Muscle layer of duodenum (tissue), 2 donors: ENCODE measurements around the gene SOX13.

Source experiments
- H3K27ac ChIP-seq: one replicate; pipeline ENCODE4 v1.7.0; 2013; ENCODE audit warnings: mild to moderate bottlenecking, low read length
- H3K27me3 ChIP-seq: one replicate; pipeline ENCODE4 v1.7.0; 2013; ENCODE audit warnings: low read depth, mild to moderate bottlenecking, control low read depth, low read length
- H3K36me3 ChIP-seq, 2 donors: one replicate each; pipeline ENCODE4 v1.7.0; 2013; ENCODE audit warnings: low read length in 2 of 2, control low read depth in 1 of 2, mild to moderate bottlenecking in 1 of 2; ENCODE audit not compliant: insufficient read depth in 2 of 2, control insufficient read depth in 1 of 2
- H3K4me1 ChIP-seq, 2 donors: one replicate each; pipeline ENCODE4 v1.7.0; 2013; ENCODE audit warnings: low read length in 2 of 2, mild to moderate bottlenecking in 2 of 2, control low read depth in 1 of 2, moderate library complexity in 1 of 2; ENCODE audit not compliant: insufficient read depth in 2 of 2, control insufficient read depth in 1 of 2
- H3K4me3 ChIP-seq, 2 donors: one replicate each; pipeline ENCODE4 v1.7.0; 2013; ENCODE audit warnings: low read length in 2 of 2, low read depth in 1 of 2, mild to moderate bottlenecking in 1 of 2
- H3K9me3 ChIP-seq, 2 donors: one replicate each; pipeline ENCODE4 v1.7.0; 2013; ENCODE audit warnings: low read length in 2 of 2, control low read depth in 1 of 2, mild to moderate bottlenecking in 1 of 2; ENCODE audit not compliant: control insufficient read depth in 1 of 2
- donor health status: healthy.

SOX13 gene

DNA sequence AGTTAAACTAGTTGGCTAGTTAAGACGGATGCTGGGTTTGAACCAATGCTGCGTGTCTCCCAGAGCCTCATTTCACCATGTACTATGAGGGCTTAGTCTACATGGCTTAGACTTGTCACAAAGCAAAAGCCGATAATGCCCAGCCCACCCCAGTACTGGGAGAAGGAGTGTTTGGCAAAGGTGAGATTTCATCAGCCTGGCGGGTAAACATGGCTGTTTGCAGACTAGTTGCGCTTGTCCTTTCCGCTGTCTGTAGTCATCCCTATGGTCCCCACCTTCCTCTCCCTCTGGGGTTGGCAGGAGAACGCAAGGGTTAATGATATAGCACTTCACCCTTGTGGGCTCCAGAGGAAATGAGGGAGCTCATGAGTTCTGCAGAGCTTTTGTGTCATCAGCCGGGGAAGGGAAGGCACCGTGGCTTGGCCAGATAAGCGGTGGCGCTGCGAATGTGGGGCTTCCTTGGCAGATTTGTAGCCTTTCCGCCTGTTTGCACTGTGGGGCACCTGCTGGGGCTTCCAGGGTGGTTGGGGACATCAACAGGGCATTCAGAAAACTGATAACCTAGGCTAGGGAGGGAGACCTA is 29.2 kb downstream of the SOX13 start:
- Histone ChIP-seq H3K27me3 (no peaks in the 10 kb centered on the region), H3K4me3 (no peak overlapping the region), H3K4me1 (peaks cover 14 to 28% of the 10 kb centered on the region in 2 donors), H3K36me3 (no peaks in the 10 kb centered on the region), H3K9me3 (no peaks in the 10 kb centered on the region), H3K27ac (no peak overlapping the region)

DNA sequence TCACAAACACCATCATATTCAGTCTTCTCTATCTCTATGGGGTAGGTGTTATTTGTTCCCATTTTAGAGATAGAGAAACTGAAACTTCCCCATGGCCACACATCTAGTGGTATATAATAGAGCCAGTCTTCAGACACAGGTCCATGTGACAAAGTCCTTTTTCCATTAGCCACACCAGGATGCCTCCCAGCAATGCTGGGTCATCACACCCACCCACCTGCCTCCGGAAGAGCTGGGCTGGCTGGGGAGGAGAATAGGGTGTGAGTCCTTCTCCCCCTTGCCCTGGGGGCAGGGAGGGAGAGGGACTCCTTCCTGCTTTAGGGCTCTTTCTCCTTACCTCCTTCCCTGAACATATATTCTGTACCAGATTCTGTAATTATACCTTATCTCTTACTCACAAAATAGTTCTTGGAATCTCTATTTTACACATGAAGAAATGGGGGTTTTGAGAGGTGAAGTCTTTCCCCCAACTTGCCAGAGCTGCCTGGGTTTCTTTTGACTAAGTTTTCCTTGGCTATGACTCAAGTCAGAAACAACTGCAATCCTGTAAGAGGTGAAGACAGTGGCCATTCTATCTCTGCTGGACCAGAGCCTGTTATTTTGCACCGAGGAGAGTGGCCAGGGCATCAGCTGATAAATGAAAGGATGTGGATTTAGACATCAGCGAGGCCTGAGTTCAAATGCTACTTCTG is 30.0 kb downstream of the SOX13 start:
- Histone ChIP-seq H3K27me3 (no peaks in the 10 kb centered on the region), H3K36me3 (no peaks in the 10 kb centered on the region), H3K4me1 (peaks cover 14 to 36% of the 10 kb centered on the region in 2 donors), H3K9me3 (no peaks in the 10 kb centered on the region), H3K27ac (peak overlapping the region; percentile 56), H3K4me3 (no peak overlapping the region)

DNA sequence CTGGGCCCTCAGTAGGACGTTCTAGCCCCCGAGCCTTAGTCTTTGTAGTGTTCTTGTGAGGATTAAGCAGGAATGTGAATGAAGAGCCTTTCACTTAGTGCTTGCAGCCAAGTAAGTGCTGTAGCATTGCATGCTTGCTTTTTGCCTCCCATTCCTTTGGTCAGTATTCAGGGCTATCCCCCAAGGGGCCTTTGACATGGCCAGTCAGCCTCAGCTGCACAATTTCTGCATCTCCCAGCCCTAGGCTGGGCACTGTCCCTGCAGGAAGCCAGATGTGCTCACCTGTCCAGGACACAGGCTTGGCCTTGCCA is 30.5 kb downstream of the SOX13 start:
- peak overlapping the region; percentile 56 for H3K27ac ChIP-seq
- H3K36me3 ChIP-seq = no peaks in the 10 kb centered on the region
- H3K4me3 ChIP-seq = no peak overlapping the region
- peaks cover 14 to 36% of the 10 kb centered on the region in 2 donors for H3K4me1 ChIP-seq
- no peaks in the 10 kb centered on the region for H3K27me3 ChIP-seq
- no peaks in the 10 kb centered on the region for H3K9me3 ChIP-seq

DNA sequence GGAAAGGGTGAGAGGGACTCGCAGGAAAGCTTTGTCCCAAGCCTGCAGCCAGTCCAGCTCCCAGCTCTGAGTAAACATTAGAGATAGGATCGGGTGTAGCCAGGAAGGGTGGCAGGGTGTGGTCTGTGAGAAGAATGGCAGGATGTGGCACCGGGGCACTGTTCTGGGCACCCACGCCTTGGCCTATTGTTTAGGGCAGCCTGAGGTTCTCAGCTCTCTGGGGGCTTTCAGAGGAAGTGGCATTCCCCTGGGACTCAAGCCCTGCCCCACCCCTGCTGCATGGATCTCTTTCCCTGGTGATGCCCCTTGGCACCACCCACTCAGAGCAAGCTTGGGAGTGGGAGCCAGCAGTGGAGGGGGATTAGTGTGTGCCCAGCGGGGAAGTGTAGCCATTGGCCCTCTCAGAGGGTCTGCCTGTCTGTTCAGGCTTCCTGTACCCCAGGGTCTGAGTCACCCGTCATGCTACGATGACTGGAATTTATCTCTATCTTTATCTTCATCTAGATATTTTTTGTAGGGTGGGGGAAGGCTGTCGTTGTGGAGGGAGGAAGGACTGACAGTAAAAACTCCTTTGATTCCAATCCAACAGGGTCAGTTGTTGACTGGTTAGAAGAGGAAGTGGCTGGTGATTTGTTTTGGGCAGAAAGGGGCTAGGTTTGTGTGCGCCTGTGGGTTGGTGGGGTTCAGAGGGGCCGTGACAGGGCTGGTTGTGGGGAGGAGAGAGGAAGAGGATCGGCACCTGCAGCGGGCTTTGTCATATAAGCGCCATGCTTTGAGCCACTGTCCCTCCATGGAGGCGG is 31.6 kb downstream of the SOX13 start:
- Histone ChIP-seq H3K27me3 (no peaks in the 10 kb centered on the region), H3K4me3 (no peak overlapping the region), H3K36me3 (no peaks in the 10 kb centered on the region), H3K4me1 (peaks cover 14 to 36% of the 10 kb centered on the region in 2 donors), H3K9me3 (no peaks in the 10 kb centered on the region), H3K27ac (no peak overlapping the region)

DNA sequence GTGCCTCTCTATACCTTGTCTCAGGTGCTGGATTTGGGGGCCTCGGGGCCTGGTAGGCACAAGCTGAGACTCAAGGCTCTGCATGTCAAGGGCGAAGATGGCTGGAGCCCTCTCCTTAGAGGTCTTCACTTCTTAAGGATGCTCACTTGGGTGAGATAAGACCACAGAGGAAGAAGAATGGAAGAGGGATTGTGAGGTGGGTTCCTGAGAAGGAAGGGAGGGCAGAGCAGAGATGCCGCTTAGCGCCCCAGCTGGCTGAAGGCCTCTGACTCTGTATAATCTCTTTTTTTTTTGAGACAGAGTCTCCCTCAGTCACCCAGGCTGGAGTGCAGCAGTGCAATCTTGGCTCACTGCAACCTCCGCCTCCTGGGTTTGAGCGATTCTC is 32.2 kb downstream of the SOX13 start:
- Histone ChIP-seq H3K4me1 (peaks cover 14 to 36% of the 10 kb centered on the region in 2 donors), H3K27ac (no peak overlapping the region), H3K27me3 (no peaks in the 10 kb centered on the region), H3K4me3 (no peak overlapping the region), H3K9me3 (no peaks in the 10 kb centered on the region), H3K36me3 (no peaks in the 10 kb centered on the region)

DNA sequence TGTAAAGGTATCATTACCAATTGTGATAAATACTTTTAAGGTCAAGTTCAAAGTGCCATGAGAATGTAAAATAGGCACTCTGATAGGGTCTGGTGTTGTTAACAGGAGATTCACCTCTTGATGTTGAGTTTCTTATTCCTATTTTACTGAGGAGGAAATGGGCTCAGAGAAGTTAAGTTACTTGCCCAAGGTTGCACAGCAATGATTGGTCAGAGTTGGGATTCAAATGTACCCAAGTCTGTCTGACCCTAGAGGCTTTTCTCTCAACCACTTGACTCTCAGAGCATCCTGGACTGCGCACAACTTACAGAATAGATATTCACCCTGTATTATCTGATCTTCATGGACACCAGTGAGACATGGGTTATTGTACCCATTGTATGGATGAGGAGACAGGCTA is 33.9 kb downstream of the SOX13 start:
- Histone ChIP-seq H3K4me3 (no peak overlapping the region), H3K9me3 (no peaks in the 10 kb centered on the region), H3K27me3 (no peaks in the 10 kb centered on the region), H3K36me3 (no peaks in the 10 kb centered on the region), H3K4me1 (peaks cover 14 to 35% of the 10 kb centered on the region in 2 donors), H3K27ac (no peak overlapping the region)

DNA sequence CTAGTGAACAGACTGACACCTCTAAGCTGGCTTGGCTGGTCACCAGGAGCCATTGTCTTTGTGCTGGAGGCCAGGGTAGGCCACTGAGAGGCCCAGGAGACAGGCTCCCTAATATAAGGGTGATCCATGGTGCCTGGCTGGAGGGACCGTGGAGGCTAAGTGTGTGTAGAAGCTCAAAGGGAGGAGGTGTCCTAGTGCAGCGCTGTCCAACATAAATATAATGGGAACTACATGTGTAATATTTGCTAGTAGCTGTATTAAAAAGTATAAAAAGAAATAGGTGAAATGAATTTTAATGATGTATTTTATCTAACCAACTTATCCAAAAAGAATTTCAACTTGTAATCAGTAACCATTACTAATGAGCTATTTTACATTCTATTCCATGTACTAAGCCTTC is 35.0 kb downstream of the SOX13 start:
- no peaks in the 10 kb centered on the region for H3K27me3 ChIP-seq
- H3K9me3 ChIP-seq = no peaks in the 10 kb centered on the region
- H3K36me3 ChIP-seq = no peaks in the 10 kb centered on the region
- no peak overlapping the region for H3K27ac ChIP-seq
- H3K4me3 ChIP-seq = no peak overlapping the region
- peaks cover 12 to 26% of the 10 kb centered on the region in 2 donors for H3K4me1 ChIP-seq

DNA sequence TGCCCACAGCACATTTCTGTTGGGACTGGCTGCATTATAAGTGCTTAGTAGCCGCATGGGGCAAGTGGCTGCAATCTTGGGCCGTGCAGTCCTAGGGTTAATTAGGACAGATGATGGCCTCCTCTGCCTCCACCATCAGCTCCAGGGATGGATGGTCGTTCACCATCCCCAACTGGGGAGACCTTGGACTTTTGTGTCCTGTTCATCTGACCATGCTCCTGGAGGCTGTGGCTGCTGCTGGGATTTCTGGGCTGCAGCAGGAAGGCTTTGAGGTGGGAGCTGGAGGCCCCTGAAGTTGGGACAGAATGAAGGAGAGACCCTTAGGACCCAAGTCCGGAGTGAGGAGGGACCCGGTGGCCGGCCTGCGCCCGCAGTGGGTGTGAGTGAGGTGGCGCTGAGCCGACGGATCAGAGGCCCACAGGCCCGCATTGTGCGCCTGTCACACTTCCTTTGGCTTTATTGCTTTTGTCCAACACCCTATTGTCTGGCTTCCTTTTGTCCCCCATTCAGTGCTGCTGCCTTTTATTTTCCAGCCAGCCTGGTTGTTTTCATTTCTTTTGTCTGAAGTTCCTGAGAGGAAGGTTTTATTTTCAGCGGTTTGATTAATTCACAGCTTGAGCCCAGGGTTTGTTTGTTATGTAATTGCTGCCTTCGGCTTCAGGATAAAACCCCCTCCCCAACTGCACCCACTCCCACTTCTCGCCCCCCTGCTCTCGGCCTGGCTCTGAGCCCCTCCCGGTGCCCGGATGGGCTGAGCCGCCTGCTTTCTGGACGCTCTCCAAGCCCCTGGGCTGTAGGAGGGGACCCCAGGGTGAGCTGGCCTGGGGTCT is 35.6 kb downstream of the SOX13 start:
- no peaks in the 10 kb centered on the region for H3K9me3 ChIP-seq
- no peak overlapping the region for H3K4me3 ChIP-seq
- H3K27ac ChIP-seq = no peak overlapping the region
- peaks cover 5 to 23% of the 10 kb centered on the region in 2 donors for H3K4me1 ChIP-seq
- no peaks in the 10 kb centered on the region for H3K27me3 ChIP-seq
- H3K36me3 ChIP-seq = no peaks in the 10 kb centered on the region

DNA sequence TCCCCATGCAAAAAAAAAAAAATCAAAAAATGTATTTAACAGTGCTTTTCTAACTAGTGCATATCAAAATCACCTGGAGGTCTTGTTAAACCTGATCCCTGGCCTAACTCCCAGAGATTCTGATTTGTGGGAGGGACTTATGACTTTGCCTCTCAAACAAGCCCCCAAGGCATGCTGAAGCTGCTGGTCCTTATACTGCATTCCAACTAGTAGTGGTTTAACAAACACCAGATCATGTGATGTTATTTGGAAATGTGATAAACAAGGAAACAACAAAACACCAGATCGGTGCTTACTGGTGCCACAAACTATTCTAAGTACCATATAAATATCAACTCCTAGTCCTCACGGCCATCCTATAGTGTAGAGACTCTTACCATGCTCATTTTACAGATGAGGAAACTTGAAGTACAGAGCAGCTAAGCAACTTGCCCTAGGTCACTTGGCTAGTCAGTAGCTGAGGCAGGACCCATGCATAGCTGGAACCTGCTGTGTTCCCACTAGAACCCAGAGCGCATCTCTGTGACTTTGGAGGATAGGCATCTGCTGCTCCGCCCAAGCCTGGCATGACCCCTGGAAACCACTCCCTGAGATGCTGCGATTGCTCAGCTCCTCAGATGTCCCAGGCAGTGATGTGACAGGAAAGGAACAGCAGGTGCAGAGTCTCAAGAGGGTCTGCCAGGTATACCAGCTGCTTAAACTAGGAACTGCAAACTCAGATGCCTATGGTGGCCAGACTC is 38.1 kb downstream of the SOX13 start:
- Histone ChIP-seq H3K27ac (no peak overlapping the region), H3K4me3 (no peak overlapping the region), H3K27me3 (no peaks in the 10 kb centered on the region), H3K4me1 (peaks cover 0 to 16% of the 10 kb centered on the region in 2 donors), H3K36me3 (no peaks in the 10 kb centered on the region), H3K9me3 (no peaks in the 10 kb centered on the region)

DNA sequence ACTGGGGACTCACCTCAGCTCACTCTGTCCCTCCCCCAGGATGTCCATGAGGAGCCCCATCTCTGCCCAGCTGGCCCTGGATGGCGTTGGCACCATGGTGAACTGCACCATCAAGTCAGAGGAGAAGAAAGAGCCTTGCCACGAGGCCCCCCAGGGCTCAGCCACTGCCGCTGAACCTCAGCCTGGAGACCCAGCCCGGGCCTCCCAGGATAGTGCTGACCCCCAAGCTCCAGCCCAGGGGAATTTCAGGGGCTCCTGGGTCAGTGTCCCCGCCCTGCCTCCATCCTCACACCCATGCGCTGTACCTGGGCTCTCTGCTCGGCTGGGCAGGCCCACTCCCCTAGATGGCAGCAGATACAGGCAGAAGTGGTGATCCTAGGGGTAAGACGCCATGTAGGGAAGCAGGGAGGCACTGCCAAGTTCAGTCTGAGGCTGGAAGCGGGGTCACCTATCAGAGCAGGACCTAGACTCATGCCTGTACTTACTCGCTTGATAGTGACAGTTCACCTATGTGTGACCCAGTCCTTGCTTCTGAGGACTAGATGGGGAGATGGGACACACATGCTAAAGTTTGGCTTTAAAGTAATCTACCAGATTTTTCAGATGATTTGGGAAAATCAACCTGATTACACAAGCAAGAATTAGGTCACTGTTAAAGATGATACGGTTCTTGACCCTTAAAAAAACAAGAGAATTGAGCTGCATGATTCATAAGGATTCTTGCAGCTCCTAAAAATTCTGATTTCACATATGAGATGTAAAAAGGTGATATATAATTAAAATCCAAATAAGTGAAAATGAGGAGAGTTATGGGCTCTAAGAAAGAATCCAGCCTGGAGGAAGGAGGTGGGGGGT is 40.2 kb downstream of the SOX13 start:
- Histone ChIP-seq H3K36me3 (peaks cover 0 to 14% of the 10 kb centered on the region in 2 donors), H3K27ac (no peak overlapping the region), H3K27me3 (no peaks in the 10 kb centered on the region), H3K4me1 (peaks cover 0 to 7% of the 10 kb centered on the region in 2 donors), H3K9me3 (no peaks in the 10 kb centered on the region), H3K4me3 (no peak overlapping the region)
